Naive thymus-derived CD4-positive, alpha-beta T cell (primary cell): ENCODE results near the gene NASP. TPM values are rescaled to one million over a fixed set of nuclear protein-coding genes. Genes with fewer than 3 reads are reported as not detected.

Experiments used
- ATAC-seq: fragments of 150-1000 bp; cut with Tn5 transposase; 2 replicates; pipeline ENCODE4 v1.10.0; 2021; ENCODE audit warnings: mild to moderate bottlenecking, moderate library complexity
- CTCF ChIA-PET: fragments of 350-600 bp; sonication (Branson Sonifier 250); formaldehyde crosslinking; loops from one replicate; lab custom pipeline; 2021; ENCODE audit warnings: antibody characterized with exemption; lab: Charles Lee
- POLR2A ChIA-PET: fragments of 350-600 bp; sonication (Branson Sonifier 250); formaldehyde crosslinking; loops from one replicate; lab custom pipeline; 2021; ENCODE audit warnings: antibody characterized with exemption, inconsistent platforms; lab: Charles Lee
- DNase-seq, 9 donors: peaks; one replicate each; pipeline versions ENCODE4 v3.0.0 to v3.0.0-alpha.2; 2020 to 2022; ENCODE audit warnings: mixed read lengths in 1 of 9
- H3K27ac ChIP-seq: one replicate; pipeline ENCODE4 v1.7.0; 2013; ENCODE audit warnings: mild to moderate bottlenecking, low read depth, low read length, moderate library complexity
- H3K27me3 ChIP-seq, 2 donors: one replicate each; pipeline ENCODE4 v1.7.0; 2013; ENCODE audit warnings: low read length in 2 of 2, mild to moderate bottlenecking in 2 of 2, moderate library complexity in 2 of 2; ENCODE audit not compliant: control insufficient read depth in 2 of 2, insufficient read depth in 2 of 2
- H3K36me3 ChIP-seq, 3 experiments: 1 replicate in 2 of 3; 2 replicates in 1 of 3; pipeline ENCODE4 v1.7.0; 2013; ENCODE audit warnings: low read length in 3 of 3, mild to moderate bottlenecking in 3 of 3, moderate library complexity in 1 of 3; ENCODE audit not compliant: insufficient read depth in 3 of 3, control insufficient read depth in 2 of 3
- H3K4me1 ChIP-seq, 2 donors: one replicate each; pipeline ENCODE4 v1.7.0; 2013; ENCODE audit warnings: low read length in 2 of 2, mild to moderate bottlenecking in 2 of 2, moderate library complexity in 1 of 2; ENCODE audit not compliant: control insufficient read depth in 2 of 2, insufficient read depth in 2 of 2
- H3K4me3 ChIP-seq: 2 replicates; pipeline ENCODE4 v1.7.0; 2013; ENCODE audit warnings: mild to moderate bottlenecking, low read length
- H3K9me3 ChIP-seq, 3 experiments: 1 replicate in 2 of 3; 2 replicates in 1 of 3; pipeline ENCODE4 v1.7.0; 2013; ENCODE audit warnings: low read length in 3 of 3; ENCODE audit not compliant: control insufficient read depth in 2 of 3
- H3K27ac Mint-ChIP-seq, 9 donors: one replicate each; pipeline ENCODE4 v1.8.0; 2020 to 2022; ENCODE audit warnings: mixed read lengths in 9 of 9, mild to moderate bottlenecking in 8 of 9, moderate library complexity in 5 of 9, inconsistent platforms in 2 of 9
- H3K27me3 Mint-ChIP-seq, 5 donors: one replicate each; pipeline ENCODE4 v1.8.0; 2021 to 2022; ENCODE audit warnings: mixed read lengths in 5 of 5, mild to moderate bottlenecking in 1 of 5
- H3K36me3 Mint-ChIP-seq, 5 donors: one replicate each; pipeline ENCODE4 v1.8.0; 2020 to 2022; ENCODE audit warnings: mixed read lengths in 5 of 5, mild to moderate bottlenecking in 3 of 5, inconsistent platforms in 1 of 5
- H3K4me1 Mint-ChIP-seq, 7 donors: one replicate each; pipeline ENCODE4 v1.8.0; 2020 to 2022; ENCODE audit warnings: mixed read lengths in 7 of 7, mild to moderate bottlenecking in 3 of 7, inconsistent platforms in 1 of 7
- H3K4me3 Mint-ChIP-seq, 10 donors: one replicate each; pipeline ENCODE4 v1.8.0; 2020 to 2022; ENCODE audit warnings: mild to moderate bottlenecking in 10 of 10, mixed read lengths in 10 of 10, moderate library complexity in 6 of 10, inconsistent platforms in 2 of 10
- H3K9me3 Mint-ChIP-seq, 11 donors: one replicate each; pipeline ENCODE4 v1.8.0; 2020 to 2022; ENCODE audit warnings: mixed read lengths in 11 of 11, mild to moderate bottlenecking in 4 of 11, inconsistent platforms in 1 of 11, moderate library complexity in 1 of 11
- intact Hi-C, 2 donors: fragments of 100-400 bp; cut with micrococcal nuclease; formaldehyde crosslinking; loops; one replicate each; pipeline ENCODE4 v1.15.1; 2023
- polyA plus RNA-seq, 2 donors: library from polyadenylated mRNA; unstranded; fragments of 300-500 nt; fragmentation: Illumina TruSeq; gene quantifications; one replicate each; pipeline ENCODE4 v1.2.3, GENCODE V29; 2021
- total RNA-seq, 6 experiments: library from RNA in 5 of 6; stranded (reverse) in 5 of 6; gene quantifications; 1 replicate in 5 of 6; 2 replicates in 1 of 6; pipeline ENCODE4 v1.2.3 and lab custom pipeline; 2021 to 2026

The NASP gene
- total and polyA plus RNA-seq, 7 experiments from 2014 or later: 70.5 to 173 (median 84.0) TPM

DNA sequence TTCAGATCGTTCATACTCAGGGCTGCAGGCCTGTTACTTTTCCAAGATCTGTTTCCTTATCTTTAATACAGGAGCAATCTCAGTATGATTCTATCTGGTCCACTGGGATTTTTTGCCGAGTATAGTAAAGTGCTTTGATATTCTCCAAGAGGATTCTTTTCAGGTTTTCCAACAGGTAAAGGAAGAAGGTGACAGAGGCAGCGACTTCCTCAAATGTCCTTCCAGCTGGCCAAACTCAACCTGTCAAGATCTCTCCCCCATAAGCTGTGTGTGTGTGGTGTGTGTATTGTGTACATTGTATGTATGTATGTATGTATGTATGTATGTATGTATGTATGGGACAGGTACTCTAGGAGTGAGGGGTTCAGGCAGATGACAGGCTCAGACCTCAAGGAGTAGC, 32.2 kb upstream of the NASP start:
- Mint-ChIP-seq H3K4me3 (peak overlapping the region; percentile 89 to 99 (median 96)), H3K36me3 (peaks cover 0 to 13% (median 4%) of the 10 kb centered on the region in 5 donors), H3K9me3 (no peaks in the 10 kb centered on the region), H3K4me1 (peaks cover 15 to 28% (median 21%) of the 10 kb centered on the region in 7 donors), H3K27me3 (no peaks in the 10 kb centered on the region), H3K27ac (peak overlapping the region; percentile 56 to 98 (median 92))
- intact Hi-C loops: loop anchor here in 1 of 2 donors (1.0 kb wide), 4 partner anchors 8 to 51 kb away; partner anchors contain the start of genes CCDC163, MMACHC and PRDX1
- peaks cover 0 to 6% (median 0%) of the 10 kb centered on the region in 3 experiments for H3K36me3 ChIP-seq
- H3K27ac ChIP-seq: peak overlapping the region; percentile 89
- H3K4me3 ChIP-seq: peak overlapping the region; percentile 93
- no peaks in the 10 kb centered on the region for H3K27me3 ChIP-seq
- no peak for DNase-seq
- ChIA-PET CTCF (interaction anchor here (0.6 to 1.3 kb wide), 4 partner anchors 19 to 538 kb away, joined by 3 to 7 read pairs (median 4); partner anchors contain the start of gene PRDX1), POLR2A (interaction anchor here (0.9 to 4.0 kb wide), 10 partner anchors 11 to 248 kb away, joined by 3 to 59 read pairs (median 6); partner anchors contain the start of genes CCDC163, MMACHC, NASP and PRDX1)
- peaks cover 12 to 22% of the 10 kb centered on the region in 2 donors for H3K4me1 ChIP-seq
- no peaks in the 10 kb centered on the region for H3K9me3 ChIP-seq
- ATAC-seq: no peak

DNA sequence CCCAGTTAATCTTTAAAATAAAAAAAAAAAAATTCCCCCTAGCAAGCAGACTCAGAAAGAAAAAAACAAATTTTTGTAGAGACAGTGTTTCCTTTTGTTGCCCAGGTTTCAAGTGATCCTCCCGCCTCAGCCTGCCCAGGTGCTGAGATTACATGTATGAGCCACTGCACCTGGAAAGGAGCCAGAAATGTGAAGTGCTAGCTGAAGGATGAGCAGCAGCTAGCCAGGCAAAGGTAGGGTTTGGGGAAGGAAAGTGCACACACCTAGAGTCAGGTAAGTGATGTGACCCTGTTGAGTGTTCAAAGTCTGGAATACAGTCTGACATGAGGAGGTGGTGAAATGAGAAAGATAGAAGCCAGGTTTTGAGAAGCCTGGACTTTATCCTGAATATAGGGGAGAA, 31.5 kb upstream of the NASP start:
- ChIA-PET POLR2A (interaction anchor here (1.2 to 4.0 kb wide), 2 partner anchors 30 to 40 kb away, joined by 3 to 59 read pairs; partner anchors contain the start of gene PRDX1), CTCF (interaction anchor here (0.7 kb wide), 1 partner anchor 51 kb away, joined by 4 read pairs; no protein-coding TSS in a partner anchor)
- ATAC-seq (no peak), DNase-seq (no peak)
- H3K27ac ChIP-seq: no peak overlapping the region
- H3K36me3 Mint-ChIP-seq: peaks cover 0 to 12% (median 4%) of the 10 kb centered on the region in 5 donors
- peak overlapping the region in 5 of 9 donors; percentile 8 to 77 (median 22) for H3K27ac Mint-ChIP-seq
- intact Hi-C loops: no loop called here
- H3K9me3 ChIP-seq: no peaks in the 10 kb centered on the region
- H3K4me3 Mint-ChIP-seq: peak overlapping the region in 8 of 10 donors; percentile 23 to 98 (median 79)
- H3K4me3 ChIP-seq: no peak overlapping the region
- H3K27me3 ChIP-seq: no peaks in the 10 kb centered on the region
- peaks cover 0 to 6% (median 0%) of the 10 kb centered on the region in 3 experiments for H3K36me3 ChIP-seq
- no peaks in the 10 kb centered on the region for H3K9me3 Mint-ChIP-seq
- peaks cover 12 to 22% of the 10 kb centered on the region in 2 donors for H3K4me1 ChIP-seq
- peaks cover 15 to 32% (median 21%) of the 10 kb centered on the region in 7 donors for H3K4me1 Mint-ChIP-seq
- H3K27me3 Mint-ChIP-seq: no peaks in the 10 kb centered on the region

DNA sequence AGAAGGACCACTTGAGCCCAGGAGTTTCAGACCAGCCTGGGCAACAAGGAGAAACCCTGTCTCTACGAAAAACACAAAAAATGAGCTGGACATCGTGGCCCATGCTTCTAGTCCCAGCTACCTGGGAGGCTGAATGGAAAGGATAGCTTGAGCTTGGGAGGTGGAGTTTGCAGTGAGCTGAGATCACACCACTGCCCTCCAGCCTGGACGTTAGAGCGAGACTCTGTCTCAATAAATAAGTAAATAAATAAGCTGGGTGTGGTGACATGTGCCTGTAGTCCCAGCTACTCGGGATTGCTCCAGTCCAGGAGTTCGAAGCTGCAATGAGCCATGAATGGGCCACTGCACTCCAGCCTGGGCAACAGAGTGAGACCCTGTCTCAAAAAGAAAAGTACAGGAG, 29.6 kb upstream of the NASP start:
- Histone ChIP-seq H3K27ac (no peak overlapping the region), H3K4me1 (peaks cover 12 to 22% of the 10 kb centered on the region in 2 donors), H3K36me3 (peaks cover 0 to 6% (median 0%) of the 10 kb centered on the region in 3 experiments), H3K4me3 (no peak overlapping the region), H3K27me3 (no peaks in the 10 kb centered on the region), H3K9me3 (no peaks in the 10 kb centered on the region)
- no peak for ATAC-seq
- H3K9me3 Mint-ChIP-seq: no peaks in the 10 kb centered on the region
- peaks cover 15 to 40% (median 21%) of the 10 kb centered on the region in 7 donors for H3K4me1 Mint-ChIP-seq
- POLR2A ChIA-PET: interaction anchor here (0.6 to 0.8 kb wide), 3 partner anchors 18 to 33 kb away, joined by 3 to 4 read pairs (median 4); no protein-coding TSS in a partner anchor
- CTCF ChIA-PET: interaction anchor here (0.5 to 2.0 kb wide), 6 partner anchors 15 to 766 kb away, joined by 3 to 5 read pairs (median 3); partner anchors contain the start of gene PRDX1
- no peaks in the 10 kb centered on the region for H3K27me3 Mint-ChIP-seq
- DNase-seq: no peak
- H3K36me3 Mint-ChIP-seq: peaks cover 0 to 15% (median 4%) of the 10 kb centered on the region in 5 donors
- intact Hi-C loops: no loop called here
- H3K4me3 Mint-ChIP-seq: no peak overlapping the region
- H3K27ac Mint-ChIP-seq: no peak overlapping the region

DNA sequence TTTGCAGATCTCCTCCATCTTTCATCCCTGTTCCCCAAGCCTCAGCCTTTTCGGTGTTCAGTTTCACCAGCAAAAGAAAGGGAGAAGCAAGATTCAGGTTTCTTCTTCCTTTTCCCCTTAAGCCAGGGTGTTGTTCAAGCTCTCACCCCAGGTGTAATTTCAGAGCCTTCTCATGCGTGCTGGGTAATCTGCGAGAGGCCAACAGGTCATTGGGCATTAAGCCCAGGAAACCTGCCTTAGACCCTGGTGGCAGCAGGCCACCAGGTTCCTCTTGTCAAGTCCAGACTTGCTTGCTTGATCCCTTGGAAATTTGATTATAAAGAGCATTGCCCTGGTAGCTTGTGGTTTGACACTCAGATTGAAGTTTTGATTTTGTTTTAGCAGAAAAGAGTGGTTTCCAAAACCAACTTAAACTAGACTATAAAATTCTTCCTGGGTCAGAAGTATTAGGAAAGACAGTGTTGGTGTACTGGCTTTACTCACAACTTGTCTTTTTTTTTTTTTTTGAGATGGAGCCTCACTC, 26.4 kb upstream of the NASP start:
- no peak overlapping the region for H3K4me3 Mint-ChIP-seq
- ATAC-seq: no peak
- peak overlapping the region in 5 of 9 donors; percentile 21 to 78 (median 54) for H3K27ac Mint-ChIP-seq
- peaks cover 0 to 13% (median 0%) of the 10 kb centered on the region in 3 experiments for H3K36me3 ChIP-seq
- no peaks in the 10 kb centered on the region for H3K9me3 Mint-ChIP-seq
- no peaks in the 10 kb centered on the region for H3K27me3 ChIP-seq
- peaks cover 0 to 3% of the 10 kb centered on the region in 2 donors for H3K4me1 ChIP-seq
- intact Hi-C loops: no loop called here
- ChIA-PET CTCF (interaction anchor here (0.6 to 1.7 kb wide), 4 partner anchors 11 to 541 kb away, joined by 3 to 5 read pairs (median 4); partner anchors contain the start of gene PRDX1), POLR2A (interaction anchor here (0.6 kb wide), 1 partner anchor 861 kb away, joined by 3 read pairs; no protein-coding TSS in a partner anchor)
- no peak for DNase-seq
- no peaks in the 10 kb centered on the region for H3K9me3 ChIP-seq
- H3K4me3 ChIP-seq: no peak overlapping the region
- H3K27me3 Mint-ChIP-seq: no peaks in the 10 kb centered on the region
- H3K4me1 Mint-ChIP-seq: peaks cover 3 to 38% (median 6%) of the 10 kb centered on the region in 7 donors
- H3K36me3 Mint-ChIP-seq: peaks cover 0 to 16% (median 6%) of the 10 kb centered on the region in 5 donors
- H3K27ac ChIP-seq: no peak overlapping the region

DNA sequence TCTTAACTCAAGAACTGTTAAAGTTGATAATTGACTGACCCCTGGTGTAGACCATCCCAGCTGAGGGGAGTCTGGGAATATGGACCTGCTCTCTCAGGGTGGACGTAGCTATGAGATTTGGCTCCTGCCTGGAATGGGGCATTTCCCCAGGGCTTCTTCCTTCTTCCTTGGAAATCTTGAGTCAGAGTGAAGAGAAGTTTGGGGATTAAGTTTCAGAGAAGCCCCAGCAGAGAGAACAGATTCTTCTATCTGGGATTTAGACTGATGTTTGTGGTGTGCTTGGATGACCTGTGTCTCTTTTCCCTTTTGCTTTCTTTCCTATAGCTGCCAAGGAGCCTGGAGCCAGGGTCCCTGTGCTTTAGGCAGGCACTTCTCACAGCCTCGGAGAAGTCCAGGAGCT, 20.0 kb upstream of the NASP start:
- ATAC-seq (no peak), DNase-seq (no peak)
- H3K27ac Mint-ChIP-seq: peak overlapping the region in 1 of 9 donors; percentile 41
- H3K9me3 Mint-ChIP-seq: no peaks in the 10 kb centered on the region
- H3K27me3 Mint-ChIP-seq: no peaks in the 10 kb centered on the region
- H3K4me3 ChIP-seq: no peak overlapping the region
- H3K27me3 ChIP-seq: no peaks in the 10 kb centered on the region
- H3K4me3 Mint-ChIP-seq: no peak overlapping the region
- CTCF ChIA-PET: interaction anchor here (1.3 kb wide), 1 partner anchor 51 kb away, joined by 4 read pairs; no protein-coding TSS in a partner anchor
- peaks cover 4 to 22% (median 11%) of the 10 kb centered on the region in 5 donors for H3K36me3 Mint-ChIP-seq
- H3K27ac ChIP-seq: no peak overlapping the region
- intact Hi-C loops: no loop called here
- H3K4me1 Mint-ChIP-seq: peaks cover 0 to 16% (median 0%) of the 10 kb centered on the region in 7 donors
- POLR2A ChIA-PET: interaction anchor here (1.5 kb wide), 1 partner anchor 13 kb away, joined by 3 read pairs; the partner anchor contains the start of gene AKR1A1
- peaks cover 0 to 42% (median 5%) of the 10 kb centered on the region in 3 experiments for H3K36me3 ChIP-seq
- H3K9me3 ChIP-seq: no peaks in the 10 kb centered on the region
- no peaks in the 10 kb centered on the region for H3K4me1 ChIP-seq

DNA sequence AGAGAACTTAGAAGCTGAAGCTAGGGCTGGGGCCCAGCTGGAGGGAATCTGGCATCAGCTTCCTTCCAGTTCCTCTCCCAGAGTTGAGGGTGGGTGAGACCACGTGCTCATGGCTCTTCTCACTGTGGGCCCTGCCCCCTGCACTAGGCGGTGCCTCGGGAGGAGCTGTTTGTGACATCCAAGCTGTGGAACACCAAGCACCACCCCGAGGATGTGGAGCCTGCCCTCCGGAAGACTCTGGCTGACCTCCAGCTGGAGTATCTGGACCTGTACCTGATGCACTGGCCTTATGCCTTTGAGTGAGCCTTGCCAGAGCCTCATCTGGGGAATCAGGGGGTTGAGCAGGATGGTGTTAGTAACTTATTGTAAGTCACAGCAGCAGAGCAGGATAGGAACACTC, 17.1 kb upstream of the NASP start:
- DNase-seq (no peak), ATAC-seq (no peak)
- H3K27ac Mint-ChIP-seq: peak overlapping the region in 1 of 9 donors; percentile 45
- intact Hi-C loops: no loop called here
- no peaks in the 10 kb centered on the region for H3K27me3 Mint-ChIP-seq
- POLR2A ChIA-PET: interaction anchor here (0.6 kb wide), 1 partner anchor 67 kb away, joined by 3 read pairs; the partner anchor contains the start of genes CCDC163 and MMACHC
- peaks cover 4 to 26% (median 10%) of the 10 kb centered on the region in 5 donors for H3K36me3 Mint-ChIP-seq
- Histone ChIP-seq H3K36me3 (peaks cover 0 to 47% (median 5%) of the 10 kb centered on the region in 3 experiments), H3K27me3 (no peaks in the 10 kb centered on the region), H3K27ac (no peak overlapping the region), H3K4me1 (no peaks in the 10 kb centered on the region), H3K9me3 (no peaks in the 10 kb centered on the region), H3K4me3 (no peak overlapping the region)
- H3K9me3 Mint-ChIP-seq: no peaks in the 10 kb centered on the region
- peaks cover 0 to 8% (median 0%) of the 10 kb centered on the region in 7 donors for H3K4me1 Mint-ChIP-seq
- CTCF ChIA-PET: interaction anchor here (0.6 to 7.4 kb wide), 4 partner anchors 12 to 99 kb away, joined by 3 to 96 read pairs (median 4); no protein-coding TSS in a partner anchor
- no peak overlapping the region for H3K4me3 Mint-ChIP-seq
